ENCODE measurements around the gene MGMT.

Gene MGMT

DNA sequence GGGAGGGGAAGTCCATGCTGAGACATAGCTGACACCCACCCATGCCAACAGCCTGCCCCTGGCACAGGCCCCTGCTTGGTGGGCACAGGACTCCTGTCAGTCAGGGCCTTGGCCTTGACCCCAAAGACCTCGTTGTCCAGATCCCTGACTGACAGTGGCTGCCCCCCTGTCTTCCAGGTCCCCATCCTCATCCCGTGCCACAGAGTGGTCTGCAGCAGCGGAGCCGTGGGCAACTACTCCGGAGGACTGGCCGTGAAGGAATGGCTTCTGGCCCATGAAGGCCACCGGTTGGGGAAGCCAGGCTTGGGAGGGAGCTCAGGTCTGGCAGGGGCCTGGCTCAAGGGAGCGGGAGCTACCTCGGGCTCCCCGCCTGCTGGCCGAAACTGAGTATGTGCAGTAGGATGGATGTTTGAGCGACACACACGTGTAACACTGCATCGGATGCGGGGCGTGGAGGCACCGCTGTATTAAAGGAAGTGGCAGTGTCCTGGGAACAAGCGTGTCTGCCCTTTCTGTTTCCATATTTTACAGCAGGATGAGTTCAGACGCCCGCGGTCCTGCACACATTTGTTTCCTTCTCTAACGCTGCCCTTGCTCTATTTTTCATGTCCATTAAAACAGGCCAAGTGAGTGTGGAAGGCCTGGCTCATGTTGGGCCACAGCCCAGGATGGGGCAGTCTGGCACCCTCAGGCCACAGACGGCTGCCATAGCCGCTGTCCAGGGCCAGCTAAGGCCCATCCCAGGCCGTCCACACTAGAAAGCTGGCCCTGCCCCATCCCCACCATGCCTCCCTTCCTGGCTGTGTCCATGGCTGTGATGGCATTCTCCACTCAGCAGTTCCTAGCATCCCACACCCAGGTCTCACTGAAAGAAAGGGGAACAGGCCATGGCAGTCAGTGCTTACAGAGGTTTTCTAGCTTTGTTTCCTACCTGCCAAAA is 299.8 kb downstream of the MGMT start:
- no peak for DNase-seq

GRCh38 chr10:129767751-129768150 is 300.7 kb downstream of the MGMT start:
- no peak for DNase-seq

DNA sequence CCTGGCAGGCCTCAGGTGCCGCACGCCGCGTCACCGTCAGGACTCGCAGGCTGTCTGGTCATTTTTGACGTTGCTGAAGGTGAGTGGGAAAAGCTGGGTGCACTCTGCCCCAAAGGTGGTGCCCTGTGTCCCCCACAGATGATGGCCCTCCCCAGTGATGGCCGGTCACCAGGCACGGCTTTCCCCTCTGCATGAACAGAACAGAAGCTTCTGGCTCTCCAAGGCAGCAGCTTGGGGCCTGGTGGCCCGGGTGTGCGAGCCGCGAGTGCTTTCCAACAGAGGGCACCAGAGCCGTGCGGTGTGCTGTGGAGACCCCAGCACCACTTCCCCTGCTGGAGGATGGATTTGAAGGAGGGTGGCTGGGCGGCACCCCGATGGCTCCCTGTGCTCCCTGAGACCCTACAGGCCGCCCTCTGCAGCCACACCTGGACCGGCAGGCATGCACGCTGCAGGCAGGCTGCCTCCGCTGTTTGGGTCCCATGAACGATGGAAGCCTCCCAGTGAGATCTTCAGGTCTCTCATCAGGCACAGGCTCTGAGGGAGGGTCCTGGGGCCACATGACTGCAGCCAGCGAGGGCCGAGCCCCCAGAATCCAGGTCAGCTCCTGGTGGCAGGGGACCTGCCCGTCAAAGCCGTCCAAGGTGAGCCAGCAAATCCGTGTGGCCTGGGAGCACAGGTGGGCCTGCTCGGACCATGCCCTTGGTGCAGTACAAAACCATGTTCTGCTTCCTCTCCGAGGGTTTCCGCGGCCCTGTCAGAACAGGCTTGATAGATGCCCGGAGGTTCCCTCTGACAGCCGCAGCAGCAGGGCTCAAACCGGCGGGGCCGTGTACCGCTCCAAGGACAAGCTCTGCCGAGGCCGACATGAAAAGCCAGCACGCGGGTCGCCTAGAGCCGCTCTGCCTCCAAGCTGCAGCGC is 301.7 kb downstream of the MGMT start:
- DNase-seq = no peak

GRCh38 chr10:129769381-129770116 is 302.5 kb downstream of the MGMT start:
- DNase-seq = no peak

DNA sequence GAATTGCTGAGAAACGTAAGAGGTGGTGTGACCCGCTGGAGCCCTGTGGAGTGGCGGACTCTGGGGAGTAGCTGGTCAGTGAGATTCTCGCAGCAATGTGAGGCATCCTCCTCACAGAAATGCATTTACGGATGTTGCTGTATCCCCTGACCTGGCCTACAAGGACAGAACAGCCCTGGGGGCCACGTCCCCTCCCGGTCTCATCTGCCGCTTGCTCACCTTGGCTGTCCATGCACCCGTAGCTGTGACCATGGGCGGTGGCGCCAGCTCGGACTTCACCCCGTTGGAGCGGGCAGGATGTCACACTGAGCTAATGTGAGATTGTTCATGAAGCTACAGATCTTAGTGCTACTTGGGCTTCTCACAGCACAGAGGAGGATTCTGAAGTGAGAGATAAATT is 303.2 kb downstream of the MGMT start:
- no peak for DNase-seq

DNA sequence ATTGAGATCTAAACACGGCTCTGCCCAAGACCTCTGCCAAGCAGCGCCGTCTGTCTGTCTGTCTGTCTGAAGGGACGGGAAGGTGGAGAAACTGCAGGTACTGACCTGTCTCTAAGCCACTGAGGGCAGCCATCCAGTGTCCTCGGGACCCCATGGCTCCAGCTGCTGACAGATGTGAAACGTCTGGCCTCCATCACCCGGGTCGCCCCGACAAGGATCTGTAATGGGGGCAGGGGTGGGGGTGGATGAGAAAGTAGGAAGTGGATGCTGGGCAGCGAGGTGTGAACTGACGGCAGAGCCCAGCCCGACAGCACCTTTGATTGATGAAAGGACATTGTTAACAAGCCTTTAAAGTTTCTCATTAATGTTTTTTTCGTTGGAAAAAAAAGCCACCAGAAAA is 304.0 kb downstream of the MGMT start:
- no peak for DNase-seq

DNA sequence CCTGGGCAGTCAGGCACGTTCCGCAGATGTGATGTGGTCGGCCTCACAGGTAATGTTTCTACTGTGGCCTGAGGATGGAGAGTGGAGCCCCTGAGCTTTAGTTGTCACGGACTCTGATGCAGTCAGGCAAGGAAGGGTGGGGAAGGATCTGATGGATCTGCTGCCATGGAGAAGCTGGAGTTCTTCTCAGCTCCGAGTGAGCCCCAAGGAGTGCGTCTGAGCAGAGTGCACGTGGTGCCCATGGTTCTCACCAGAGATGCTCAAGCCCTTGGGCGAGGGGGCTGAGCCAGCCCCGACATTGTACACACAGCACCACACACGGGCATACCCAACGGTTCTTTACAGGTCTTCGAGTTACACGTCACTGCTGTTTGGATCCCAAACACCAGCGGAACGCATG is 304.5 kb downstream of the MGMT start:
- no peak for DNase-seq

DNA sequence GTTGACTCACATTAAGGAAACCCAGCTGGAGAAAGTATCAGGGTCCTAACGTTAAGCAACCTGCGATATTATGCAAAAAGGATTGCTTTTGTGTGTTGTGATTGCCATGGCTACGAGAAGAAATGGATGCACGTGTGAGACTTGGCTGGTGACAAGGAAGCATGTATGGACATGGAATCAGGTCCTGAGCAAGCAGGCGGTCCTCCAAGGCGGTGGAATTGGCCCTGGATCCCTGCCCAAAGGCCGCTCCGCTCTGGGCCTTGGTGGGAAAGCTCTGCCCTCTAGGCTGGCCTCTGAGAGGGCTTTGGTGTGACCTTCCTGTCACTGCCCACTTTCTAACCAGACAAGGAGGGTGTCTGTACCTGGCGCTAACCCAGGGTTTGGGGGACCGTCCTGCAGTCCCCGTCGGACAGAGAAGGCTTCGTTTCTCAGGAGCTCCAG is 305.0 kb downstream of the MGMT start:
- no peak for DNase-seq

DNA sequence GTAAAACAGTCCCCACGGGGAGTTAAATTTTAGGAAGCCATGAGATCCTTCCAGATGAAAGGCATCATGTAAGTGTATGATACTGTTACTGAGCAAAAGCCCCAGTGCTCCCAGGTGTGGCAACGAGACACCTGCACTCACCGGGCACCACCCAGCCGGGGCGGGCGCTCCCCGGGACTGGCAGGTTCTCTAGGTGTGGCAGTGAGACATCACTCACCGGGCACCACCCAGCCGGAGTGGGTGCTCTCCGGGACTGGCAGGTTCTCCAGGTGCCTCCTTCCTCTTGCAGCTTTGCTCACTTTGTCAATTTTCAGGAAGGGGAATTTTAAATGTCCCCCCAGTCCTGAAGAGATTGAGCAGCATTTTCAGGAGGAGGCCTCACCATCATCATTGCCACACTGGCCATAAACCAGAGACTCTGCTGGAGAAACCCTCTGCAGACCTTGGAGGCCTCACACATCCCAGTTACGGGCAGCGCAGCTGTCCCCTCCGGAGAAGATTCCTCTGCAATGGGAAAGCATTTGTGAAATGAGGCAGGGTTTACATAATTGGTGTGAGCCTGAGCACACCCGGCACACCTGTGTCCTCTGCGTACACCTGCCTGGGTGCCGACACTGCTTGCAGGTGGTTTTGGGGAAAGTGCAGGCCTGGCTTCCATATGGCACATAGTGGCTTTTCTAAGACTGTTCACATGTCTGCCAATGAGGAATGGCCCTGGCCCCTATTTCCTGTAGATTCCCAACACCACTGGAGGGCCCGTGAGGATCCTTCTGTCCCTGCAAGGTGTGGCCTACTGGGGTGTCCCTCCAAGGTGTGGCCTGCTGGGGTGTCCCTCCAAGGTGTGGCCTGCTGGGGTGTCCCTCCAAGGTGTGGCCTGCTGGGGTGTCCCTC is 305.7 kb downstream of the MGMT start:
- no peak for DNase-seq

- no peak for DNase-seq
Measured at GRCh38 chr10:129773359-129773990, 306.4 kb downstream of the MGMT start.

DNA sequence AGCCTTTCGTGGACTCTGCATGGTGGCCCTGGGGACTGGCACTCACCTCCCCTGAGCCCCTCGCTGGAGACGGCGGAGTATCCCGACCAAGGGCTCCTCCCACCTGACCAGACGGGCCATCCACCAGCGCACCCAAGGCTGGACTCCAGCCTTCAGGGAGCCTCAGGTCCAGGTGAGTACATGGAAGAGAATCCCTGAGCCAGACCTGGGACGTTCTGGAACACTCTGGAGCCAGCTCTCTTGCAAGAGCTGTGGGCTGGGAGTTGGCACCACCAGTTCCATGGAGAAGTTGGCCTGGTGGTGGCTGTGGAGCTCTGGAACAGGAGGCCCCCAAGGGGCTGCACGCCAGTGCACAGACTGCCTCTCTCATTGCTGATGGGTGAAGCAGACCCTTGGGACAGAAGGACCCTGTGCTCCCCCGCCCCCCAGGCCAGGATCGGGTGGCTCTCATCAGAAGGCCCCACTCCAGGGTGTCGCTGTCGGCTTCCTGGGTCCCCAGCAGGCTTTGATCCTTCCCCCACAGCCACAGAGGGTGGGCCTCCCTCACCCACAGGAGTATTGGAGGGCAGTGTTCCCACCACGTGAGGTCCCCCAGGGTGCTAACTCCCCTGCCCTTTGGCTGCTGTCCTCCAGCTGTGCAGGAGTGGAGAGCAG is 307.2 kb downstream of the MGMT start:
- DNase-seq = no peak

GRCh38 chr10:129774736-129775401 is 307.8 kb downstream of the MGMT start:
- DNase-seq = no peak

DNA sequence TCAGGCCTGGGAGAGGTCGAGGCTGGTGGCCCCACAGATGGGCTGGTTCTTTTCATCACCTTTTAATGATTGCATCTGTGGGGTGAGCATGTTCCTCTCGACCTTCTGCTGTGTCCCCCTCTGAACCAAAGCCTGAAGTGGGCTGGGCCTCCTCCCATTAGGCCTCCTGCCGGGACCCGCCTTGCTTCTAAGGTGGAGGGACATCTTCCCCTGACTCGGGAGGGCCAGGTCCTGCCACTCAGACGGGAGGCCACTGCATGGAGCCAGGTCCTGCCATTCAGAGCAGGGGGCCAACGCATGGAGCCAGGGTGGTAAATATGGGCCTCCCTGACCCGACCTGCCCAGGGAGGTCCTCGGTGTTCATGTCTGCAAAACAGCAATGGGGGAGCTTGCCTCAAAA is 308.6 kb downstream of the MGMT start:
- no peak for DNase-seq

DNA sequence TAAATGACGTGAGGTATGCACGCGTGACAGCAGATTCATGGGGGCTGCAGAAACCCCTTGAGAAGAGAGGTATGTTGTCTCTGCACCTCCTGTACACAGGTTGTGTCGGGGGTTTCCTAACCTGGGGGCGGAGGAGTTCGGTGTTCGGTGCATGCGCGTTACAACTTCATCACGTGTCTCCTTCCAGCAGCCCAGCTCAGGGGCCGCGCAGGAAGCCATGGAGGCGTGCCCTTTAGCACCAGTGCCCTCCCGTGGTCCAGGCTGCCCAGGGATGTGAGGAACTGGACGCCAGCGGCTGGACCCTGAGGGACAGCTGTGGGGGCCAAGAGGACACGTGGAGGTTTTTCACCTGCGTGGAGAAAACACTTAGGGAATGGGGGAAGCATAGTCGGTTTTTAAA is 310.6 kb downstream of the MGMT start:
- no peak for DNase-seq

GRCh38 chr10:129778571-129778970 is 311.5 kb downstream of the MGMT start:
- no peak for DNase-seq

DNA sequence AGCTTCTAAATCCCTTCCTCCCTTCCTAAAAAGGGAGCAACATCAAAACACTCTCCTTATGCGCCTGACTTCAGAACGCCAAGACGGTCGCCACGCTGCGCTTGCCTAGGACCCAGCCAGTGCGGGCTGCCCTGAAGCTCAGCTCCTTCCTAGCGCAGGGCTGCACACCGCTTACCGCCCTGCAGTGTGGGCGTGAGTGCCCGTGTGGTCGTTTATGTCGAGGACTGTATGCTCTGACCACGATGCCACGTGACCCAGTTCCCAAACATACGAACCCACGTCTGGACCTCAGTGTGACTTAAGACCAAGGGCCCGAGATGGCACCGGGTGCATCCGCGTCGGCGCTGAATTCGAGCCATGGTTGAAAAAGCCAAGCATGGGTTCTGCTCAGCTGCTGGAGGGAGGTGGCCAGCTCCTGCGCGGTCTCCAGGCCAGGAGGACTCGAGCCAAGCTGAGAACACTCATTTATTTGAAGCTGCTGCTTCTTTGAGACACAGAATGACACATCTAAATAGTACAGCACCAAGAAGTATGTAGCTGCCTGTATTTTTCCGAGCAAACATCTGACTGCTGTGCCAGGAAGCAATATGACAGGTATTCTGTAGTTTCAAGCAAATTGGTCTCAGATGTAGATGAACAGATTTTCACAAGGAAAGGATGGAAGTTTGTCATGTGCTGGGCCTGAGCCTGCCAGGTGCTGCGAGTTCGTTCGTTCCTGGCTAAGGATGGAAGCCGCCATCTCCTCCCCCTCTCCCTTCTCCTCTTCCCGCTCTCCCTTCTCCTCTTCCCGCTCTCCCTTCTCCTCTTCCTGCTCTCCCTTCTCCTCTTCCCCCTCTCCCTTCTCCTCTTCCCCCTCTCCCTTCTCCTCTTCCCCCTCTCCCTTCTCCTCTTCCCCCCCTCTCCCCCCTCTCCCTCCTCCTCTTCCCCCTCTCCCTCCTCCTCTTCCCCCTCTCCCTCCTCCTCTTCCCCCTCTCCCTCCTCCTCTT is 312.4 kb downstream of the MGMT start:
- no peak for DNase-seq

GRCh38 chr10:129780198-129780597 is 313.2 kb downstream of the MGMT start:
- no peak for DNase-seq

DNA sequence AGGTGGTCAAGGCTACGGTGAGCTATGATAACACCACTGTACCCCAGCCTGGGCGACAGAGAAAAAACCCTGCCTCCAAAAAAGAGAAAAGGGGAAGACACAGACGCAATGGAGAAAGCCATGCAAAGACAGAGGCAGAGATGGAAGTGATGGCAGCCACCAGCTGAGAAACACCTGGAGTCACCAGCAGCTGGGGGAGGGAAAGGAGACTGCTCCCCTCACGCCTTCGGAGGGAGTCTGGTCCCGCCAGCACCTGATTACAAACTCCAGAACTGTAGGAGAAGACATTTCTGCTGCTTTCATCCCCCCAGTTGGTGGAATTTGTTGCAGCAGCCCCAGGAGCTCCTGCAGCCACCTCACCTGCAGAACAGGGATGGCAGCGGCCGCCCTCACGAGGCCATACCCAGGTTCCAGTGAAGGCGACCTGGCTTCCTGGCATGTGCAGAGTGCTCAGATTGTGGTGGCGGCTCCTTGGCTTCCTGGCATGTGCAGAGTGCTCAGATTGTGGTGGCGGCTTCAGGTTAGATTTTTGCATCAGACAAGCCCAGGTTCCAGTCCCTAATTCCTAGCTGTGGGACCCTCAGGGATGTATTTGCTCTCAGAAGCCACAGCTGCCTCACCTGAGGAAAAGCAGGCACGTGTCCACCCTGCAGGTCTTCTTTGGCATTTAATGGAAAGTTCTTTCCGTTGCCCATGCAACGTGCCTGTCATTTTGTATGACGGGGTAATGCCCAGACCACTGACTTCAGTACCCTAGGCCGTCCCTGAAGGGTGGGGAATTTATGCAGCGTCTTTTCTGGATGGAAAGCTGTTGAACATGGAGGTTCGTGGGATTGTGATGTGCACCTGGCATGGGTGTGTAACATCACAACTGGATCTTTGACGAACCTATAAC is 314.1 kb downstream of the MGMT start:
- DNase-seq = no peak
